GM23338 (cell line): ENCODE results near the gene CFI. TPM values are rescaled to one million over a fixed set of nuclear protein-coding genes. Genes with fewer than 3 reads are reported as not detected.

Source experiments
- ATAC-seq: fragments of 200-7000 bp; cut with Tn5 transposase; 3 replicates; pipeline ENCODE4 v1.9.1; 2020
- DNase-seq: peaks from one replicate; pipeline ENCODE4 v3.0.0-alpha.2; 2015; ENCODE audit warnings: low spot score
- H2AFZ ChIP-seq: fragments of 200-600 bp; sonication (generic); 2 replicates; pipeline ENCODE4 v1.8.0; 2016; ENCODE audit warnings: antibody characterized with exemption, mild to moderate bottlenecking, moderate library complexity
- H3F3A ChIP-seq: fragments of 200-600 bp; sonication (generic); replicated peaks from 2 replicates; pipeline ENCODE4 v1.8.0; 2017; ENCODE audit warnings: antibody characterized with exemption, mixed run types, low read depth
- H3K27ac ChIP-seq: fragments of 200-600 bp; sonication (generic); 2 replicates; pipeline ENCODE4 v1.6.1; 2016; ENCODE audit warnings: low read depth
- H3K27me3 ChIP-seq: fragments of 200-600 bp; sonication (generic); 2 replicates; pipeline ENCODE4 v1.8.0; 2016; ENCODE audit warnings: mild to moderate bottlenecking, mixed run types, moderate library complexity; ENCODE audit not compliant: insufficient read depth
- H3K36me3 ChIP-seq: fragments of 200-600 bp; sonication (generic); 2 replicates; pipeline ENCODE4 v1.8.0; 2016; ENCODE audit warnings: mild to moderate bottlenecking; ENCODE audit not compliant: insufficient read depth
- H3K4me1 ChIP-seq: fragments of 200-600 bp; sonication (generic); 2 replicates; pipeline ENCODE4 v1.8.0; 2016; ENCODE audit warnings: mild to moderate bottlenecking, moderate library complexity; ENCODE audit not compliant: insufficient read depth
- H3K4me2 ChIP-seq: fragments of 200-600 bp; sonication (generic); 2 replicates; pipeline ENCODE4 v1.7.1; 2017; ENCODE audit warnings: mixed run types
- H3K4me3 ChIP-seq: fragments of 200-600 bp; sonication (generic); 2 replicates; pipeline ENCODE4 v1.6.1; 2016; ENCODE audit warnings: mixed run types
- H3K79me2 ChIP-seq: fragments of 200-600 bp; sonication (generic); replicated peaks from 2 replicates; pipeline ENCODE4 v1.8.0; 2017; ENCODE audit warnings: mild to moderate bottlenecking; ENCODE audit not compliant: insufficient read depth
- H3K9me2 ChIP-seq: fragments of 200-600 bp; sonication (generic); 2 replicates; pipeline ENCODE4 v1.8.0; 2017; ENCODE audit not compliant: insufficient read depth
- H4K20me1 ChIP-seq: fragments of 200-600 bp; sonication (generic); replicated peaks from 2 replicates; pipeline ENCODE4 v1.8.0; 2017; ENCODE audit warnings: mild to moderate bottlenecking; ENCODE audit not compliant: insufficient read depth
- H3K27ac Mint-ChIP-seq: 2 replicates; pipeline ENCODE4 v1.8.0; 2020; ENCODE audit warnings: inconsistent platforms, mild to moderate bottlenecking, moderate library complexity, mixed read lengths
- H3K27me3 Mint-ChIP-seq: 3 replicates; pipeline ENCODE4 v1.8.0; 2022; ENCODE audit warnings: low read depth, mild to moderate bottlenecking, moderate library complexity, mixed read lengths, inconsistent platforms; ENCODE audit not compliant: insufficient read depth, poor library complexity
- H3K36me3 Mint-ChIP-seq: 3 replicates; pipeline ENCODE4 v1.8.0; 2021; ENCODE audit warnings: low read depth, mild to moderate bottlenecking, inconsistent platforms, moderate library complexity, mixed read lengths
- H3K4me1 Mint-ChIP-seq: 3 replicates; pipeline ENCODE4 v1.8.0; 2020; ENCODE audit warnings: mild to moderate bottlenecking, inconsistent platforms, mixed read lengths
- H3K4me3 Mint-ChIP-seq: 3 replicates; pipeline ENCODE4 v1.8.0; 2021; ENCODE audit warnings: moderate library complexity, mild to moderate bottlenecking, inconsistent platforms, mixed read lengths
- H3K9me3 Mint-ChIP-seq: 3 replicates; pipeline ENCODE4 v1.8.0; 2020; ENCODE audit warnings: moderate library complexity, mild to moderate bottlenecking, inconsistent platforms, mixed read lengths
- CREB1 ChIP-seq: fragments of 250-450 bp; sonication (Bioruptor Pico); IDR thresholded peaks from 2 replicates; pipeline ENCODE4 v1.5.0; 2020; ENCODE audit warnings: low read depth, mild to moderate bottlenecking, moderate library complexity
- EZH2 ChIP-seq: fragments of 200-600 bp; sonication (generic); IDR thresholded peaks from one replicate; pipeline ENCODE4 v1.8.0; 2017; ENCODE audit warnings: antibody characterized with exemption, mild to moderate bottlenecking, low read depth; ENCODE audit not compliant: unreplicated experiment
- EZH2phosphoT487 ChIP-seq: fragments of 200-600 bp; sonication (generic); IDR thresholded peaks from one replicate; pipeline ENCODE4 v1.8.1; 2018; ENCODE audit warnings: antibody characterized with exemption; ENCODE audit not compliant: unreplicated experiment
- JUNB ChIP-seq: IDR thresholded peaks from one replicate; pipeline ENCODE4 v1.6.1; 2016; ENCODE audit warnings: antibody characterized with exemption; ENCODE audit not compliant: unreplicated experiment
- NANOG ChIP-seq: IDR thresholded peaks from 2 replicates; pipeline ENCODE4 v1.6.1; 2016; ENCODE audit warnings: antibody characterized with exemption, borderline replicate concordance
- POLR2AphosphoS5 ChIP-seq: IDR thresholded peaks from 2 replicates; pipeline ENCODE4 v1.6.1; 2016; ENCODE audit warnings: antibody characterized with exemption, low read depth
- STAT1 ChIP-seq: IDR thresholded peaks from one replicate; pipeline ENCODE4 v1.6.1; 2016; ENCODE audit warnings: antibody characterized with exemption; ENCODE audit not compliant: unreplicated experiment
- ZNF114 ChIP-seq: fragments of 250-450 bp; sonication (Bioruptor Pico); IDR thresholded peaks from 2 replicates; pipeline ENCODE4 v1.5.0; 2020; ENCODE audit warnings: mild to moderate bottlenecking, moderate library complexity
- ZNF331 ChIP-seq: fragments of 250-450 bp; sonication (Bioruptor Pico); IDR thresholded peaks from 2 replicates; pipeline ENCODE4 v1.5.0; 2020; ENCODE audit warnings: low read depth, mild to moderate bottlenecking, moderate library complexity
- polyA plus RNA-seq: library from polyadenylated mRNA; unstranded; fragments of >200 nt; fragmentation: Nextera tagmentation; extraction: Ambion mirVana; gene quantifications from 2 replicates; pipeline ENCODE4 v1.2.1, GENCODE V29; 2016
- total RNA-seq: library from RNA; depleted of rRNA; stranded (reverse); fragments of >200 nt; shearing (Covaris generic); gene quantifications from 2 replicates; pipeline ENCODE4 v1.2.3, GENCODE V29; 2014
- TF ChIP-seq, protein P1 (sequence below): IDR thresholded peaks from 2 replicates; pipeline ENCODE4 v1.6.1; 2016; ENCODE audit warnings: antibody characterized with exemption
- TF ChIP-seq, protein P2 (sequence below), 2 experiments: fragments of 200-600 bp in 1 of 2; sonication (generic) in 1 of 2; conservative IDR thresholded peaks; 2 replicates each; pipeline versions ENCODE4 v1.5.1 to v1.6.1; 2016 to 2017; ENCODE audit warnings: antibody characterized with exemption in 2 of 2, low read depth in 2 of 2, mild to moderate bottlenecking in 2 of 2, moderate library complexity in 1 of 2
- TF ChIP-seq, protein P3 (sequence below): IDR thresholded peaks from one replicate; pipeline ENCODE4 v1.6.1; 2018; ENCODE audit warnings: antibody characterized with exemption; ENCODE audit not compliant: unreplicated experiment
- TF ChIP-seq, protein P4 (sequence below): fragments of 250-450 bp; sonication (Bioruptor Pico); IDR thresholded peaks from 2 replicates; pipeline ENCODE4 v1.5.0; 2020; ENCODE audit warnings: mild to moderate bottlenecking, moderate library complexity

Gene CFI
- total and polyA plus RNA-seq, 2 experiments from 2014 or later: not detected

DNA sequence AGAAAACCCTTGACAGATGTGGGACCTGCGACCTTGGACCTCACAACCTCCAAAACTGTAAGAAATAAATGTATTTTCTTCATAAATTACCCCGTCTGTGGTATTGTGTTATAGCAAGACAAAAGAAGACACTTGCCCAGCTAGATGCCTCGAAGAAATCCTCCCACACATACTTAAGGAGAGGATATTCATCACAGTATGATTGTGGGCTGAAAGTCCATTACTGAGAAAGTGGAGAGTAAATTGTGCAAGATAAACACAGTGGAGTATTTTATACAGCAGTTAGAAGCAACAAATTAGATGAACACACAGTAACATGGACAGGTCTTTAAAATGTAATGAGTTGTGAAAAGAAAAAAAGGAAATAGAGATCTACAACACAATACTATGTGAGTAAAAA is 46.1 kb downstream of the CFI start:
- H2AFZ ChIP-seq: no peak overlapping the region
- no peak overlapping the region for H3K4me2 ChIP-seq
- Mint-ChIP-seq H3K4me1 (peaks cover 5% of the 10 kb centered on the region), H3K4me3 (no peak overlapping the region), H3K36me3 (no peaks in the 10 kb centered on the region), H3K27ac (no peak overlapping the region), H3K9me3 (no peaks in the 10 kb centered on the region), H3K27me3 (peaks cover 3% of the 10 kb centered on the region)
- H3K79me2 ChIP-seq: no peaks in the 10 kb centered on the region
- no peak overlapping the region for H3K27ac ChIP-seq
- TF ChIP-seq CREB1 (CRISPR knock-in tag) (no peak), EZH2phosphoT487 (no peak), ZNF114 (no peak), NANOG (no peak), STAT1 (no peak), JUNB (no peak), POLR2AphosphoS5 (no peak), ZNF331 (no peak), EZH2 (no peak)
- TF ChIP-seq, protein P1, sequence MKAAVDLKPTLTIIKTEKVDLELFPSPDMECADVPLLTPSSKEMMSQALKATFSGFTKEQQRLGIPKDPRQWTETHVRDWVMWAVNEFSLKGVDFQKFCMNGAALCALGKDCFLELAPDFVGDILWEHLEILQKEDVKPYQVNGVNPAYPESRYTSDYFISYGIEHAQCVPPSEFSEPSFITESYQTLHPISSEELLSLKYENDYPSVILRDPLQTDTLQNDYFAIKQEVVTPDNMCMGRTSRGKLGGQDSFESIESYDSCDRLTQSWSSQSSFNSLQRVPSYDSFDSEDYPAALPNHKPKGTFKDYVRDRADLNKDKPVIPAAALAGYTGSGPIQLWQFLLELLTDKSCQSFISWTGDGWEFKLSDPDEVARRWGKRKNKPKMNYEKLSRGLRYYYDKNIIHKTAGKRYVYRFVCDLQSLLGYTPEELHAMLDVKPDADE: no peak
- TF ChIP-seq, protein P2, sequence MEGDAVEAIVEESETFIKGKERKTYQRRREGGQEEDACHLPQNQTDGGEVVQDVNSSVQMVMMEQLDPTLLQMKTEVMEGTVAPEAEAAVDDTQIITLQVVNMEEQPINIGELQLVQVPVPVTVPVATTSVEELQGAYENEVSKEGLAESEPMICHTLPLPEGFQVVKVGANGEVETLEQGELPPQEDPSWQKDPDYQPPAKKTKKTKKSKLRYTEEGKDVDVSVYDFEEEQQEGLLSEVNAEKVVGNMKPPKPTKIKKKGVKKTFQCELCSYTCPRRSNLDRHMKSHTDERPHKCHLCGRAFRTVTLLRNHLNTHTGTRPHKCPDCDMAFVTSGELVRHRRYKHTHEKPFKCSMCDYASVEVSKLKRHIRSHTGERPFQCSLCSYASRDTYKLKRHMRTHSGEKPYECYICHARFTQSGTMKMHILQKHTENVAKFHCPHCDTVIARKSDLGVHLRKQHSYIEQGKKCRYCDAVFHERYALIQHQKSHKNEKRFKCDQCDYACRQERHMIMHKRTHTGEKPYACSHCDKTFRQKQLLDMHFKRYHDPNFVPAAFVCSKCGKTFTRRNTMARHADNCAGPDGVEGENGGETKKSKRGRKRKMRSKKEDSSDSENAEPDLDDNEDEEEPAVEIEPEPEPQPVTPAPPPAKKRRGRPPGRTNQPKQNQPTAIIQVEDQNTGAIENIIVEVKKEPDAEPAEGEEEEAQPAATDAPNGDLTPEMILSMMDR (conservative IDR thresholded peaks at IDR 0.05; ENCODE audit: low read depth in 2 of 2): no peak
- TF ChIP-seq, protein P3, sequence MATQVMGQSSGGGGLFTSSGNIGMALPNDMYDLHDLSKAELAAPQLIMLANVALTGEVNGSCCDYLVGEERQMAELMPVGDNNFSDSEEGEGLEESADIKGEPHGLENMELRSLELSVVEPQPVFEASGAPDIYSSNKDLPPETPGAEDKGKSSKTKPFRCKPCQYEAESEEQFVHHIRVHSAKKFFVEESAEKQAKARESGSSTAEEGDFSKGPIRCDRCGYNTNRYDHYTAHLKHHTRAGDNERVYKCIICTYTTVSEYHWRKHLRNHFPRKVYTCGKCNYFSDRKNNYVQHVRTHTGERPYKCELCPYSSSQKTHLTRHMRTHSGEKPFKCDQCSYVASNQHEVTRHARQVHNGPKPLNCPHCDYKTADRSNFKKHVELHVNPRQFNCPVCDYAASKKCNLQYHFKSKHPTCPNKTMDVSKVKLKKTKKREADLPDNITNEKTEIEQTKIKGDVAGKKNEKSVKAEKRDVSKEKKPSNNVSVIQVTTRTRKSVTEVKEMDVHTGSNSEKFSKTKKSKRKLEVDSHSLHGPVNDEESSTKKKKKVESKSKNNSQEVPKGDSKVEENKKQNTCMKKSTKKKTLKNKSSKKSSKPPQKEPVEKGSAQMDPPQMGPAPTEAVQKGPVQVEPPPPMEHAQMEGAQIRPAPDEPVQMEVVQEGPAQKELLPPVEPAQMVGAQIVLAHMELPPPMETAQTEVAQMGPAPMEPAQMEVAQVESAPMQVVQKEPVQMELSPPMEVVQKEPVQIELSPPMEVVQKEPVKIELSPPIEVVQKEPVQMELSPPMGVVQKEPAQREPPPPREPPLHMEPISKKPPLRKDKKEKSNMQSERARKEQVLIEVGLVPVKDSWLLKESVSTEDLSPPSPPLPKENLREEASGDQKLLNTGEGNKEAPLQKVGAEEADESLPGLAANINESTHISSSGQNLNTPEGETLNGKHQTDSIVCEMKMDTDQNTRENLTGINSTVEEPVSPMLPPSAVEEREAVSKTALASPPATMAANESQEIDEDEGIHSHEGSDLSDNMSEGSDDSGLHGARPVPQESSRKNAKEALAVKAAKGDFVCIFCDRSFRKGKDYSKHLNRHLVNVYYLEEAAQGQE: no peak
- TF ChIP-seq, protein P4, sequence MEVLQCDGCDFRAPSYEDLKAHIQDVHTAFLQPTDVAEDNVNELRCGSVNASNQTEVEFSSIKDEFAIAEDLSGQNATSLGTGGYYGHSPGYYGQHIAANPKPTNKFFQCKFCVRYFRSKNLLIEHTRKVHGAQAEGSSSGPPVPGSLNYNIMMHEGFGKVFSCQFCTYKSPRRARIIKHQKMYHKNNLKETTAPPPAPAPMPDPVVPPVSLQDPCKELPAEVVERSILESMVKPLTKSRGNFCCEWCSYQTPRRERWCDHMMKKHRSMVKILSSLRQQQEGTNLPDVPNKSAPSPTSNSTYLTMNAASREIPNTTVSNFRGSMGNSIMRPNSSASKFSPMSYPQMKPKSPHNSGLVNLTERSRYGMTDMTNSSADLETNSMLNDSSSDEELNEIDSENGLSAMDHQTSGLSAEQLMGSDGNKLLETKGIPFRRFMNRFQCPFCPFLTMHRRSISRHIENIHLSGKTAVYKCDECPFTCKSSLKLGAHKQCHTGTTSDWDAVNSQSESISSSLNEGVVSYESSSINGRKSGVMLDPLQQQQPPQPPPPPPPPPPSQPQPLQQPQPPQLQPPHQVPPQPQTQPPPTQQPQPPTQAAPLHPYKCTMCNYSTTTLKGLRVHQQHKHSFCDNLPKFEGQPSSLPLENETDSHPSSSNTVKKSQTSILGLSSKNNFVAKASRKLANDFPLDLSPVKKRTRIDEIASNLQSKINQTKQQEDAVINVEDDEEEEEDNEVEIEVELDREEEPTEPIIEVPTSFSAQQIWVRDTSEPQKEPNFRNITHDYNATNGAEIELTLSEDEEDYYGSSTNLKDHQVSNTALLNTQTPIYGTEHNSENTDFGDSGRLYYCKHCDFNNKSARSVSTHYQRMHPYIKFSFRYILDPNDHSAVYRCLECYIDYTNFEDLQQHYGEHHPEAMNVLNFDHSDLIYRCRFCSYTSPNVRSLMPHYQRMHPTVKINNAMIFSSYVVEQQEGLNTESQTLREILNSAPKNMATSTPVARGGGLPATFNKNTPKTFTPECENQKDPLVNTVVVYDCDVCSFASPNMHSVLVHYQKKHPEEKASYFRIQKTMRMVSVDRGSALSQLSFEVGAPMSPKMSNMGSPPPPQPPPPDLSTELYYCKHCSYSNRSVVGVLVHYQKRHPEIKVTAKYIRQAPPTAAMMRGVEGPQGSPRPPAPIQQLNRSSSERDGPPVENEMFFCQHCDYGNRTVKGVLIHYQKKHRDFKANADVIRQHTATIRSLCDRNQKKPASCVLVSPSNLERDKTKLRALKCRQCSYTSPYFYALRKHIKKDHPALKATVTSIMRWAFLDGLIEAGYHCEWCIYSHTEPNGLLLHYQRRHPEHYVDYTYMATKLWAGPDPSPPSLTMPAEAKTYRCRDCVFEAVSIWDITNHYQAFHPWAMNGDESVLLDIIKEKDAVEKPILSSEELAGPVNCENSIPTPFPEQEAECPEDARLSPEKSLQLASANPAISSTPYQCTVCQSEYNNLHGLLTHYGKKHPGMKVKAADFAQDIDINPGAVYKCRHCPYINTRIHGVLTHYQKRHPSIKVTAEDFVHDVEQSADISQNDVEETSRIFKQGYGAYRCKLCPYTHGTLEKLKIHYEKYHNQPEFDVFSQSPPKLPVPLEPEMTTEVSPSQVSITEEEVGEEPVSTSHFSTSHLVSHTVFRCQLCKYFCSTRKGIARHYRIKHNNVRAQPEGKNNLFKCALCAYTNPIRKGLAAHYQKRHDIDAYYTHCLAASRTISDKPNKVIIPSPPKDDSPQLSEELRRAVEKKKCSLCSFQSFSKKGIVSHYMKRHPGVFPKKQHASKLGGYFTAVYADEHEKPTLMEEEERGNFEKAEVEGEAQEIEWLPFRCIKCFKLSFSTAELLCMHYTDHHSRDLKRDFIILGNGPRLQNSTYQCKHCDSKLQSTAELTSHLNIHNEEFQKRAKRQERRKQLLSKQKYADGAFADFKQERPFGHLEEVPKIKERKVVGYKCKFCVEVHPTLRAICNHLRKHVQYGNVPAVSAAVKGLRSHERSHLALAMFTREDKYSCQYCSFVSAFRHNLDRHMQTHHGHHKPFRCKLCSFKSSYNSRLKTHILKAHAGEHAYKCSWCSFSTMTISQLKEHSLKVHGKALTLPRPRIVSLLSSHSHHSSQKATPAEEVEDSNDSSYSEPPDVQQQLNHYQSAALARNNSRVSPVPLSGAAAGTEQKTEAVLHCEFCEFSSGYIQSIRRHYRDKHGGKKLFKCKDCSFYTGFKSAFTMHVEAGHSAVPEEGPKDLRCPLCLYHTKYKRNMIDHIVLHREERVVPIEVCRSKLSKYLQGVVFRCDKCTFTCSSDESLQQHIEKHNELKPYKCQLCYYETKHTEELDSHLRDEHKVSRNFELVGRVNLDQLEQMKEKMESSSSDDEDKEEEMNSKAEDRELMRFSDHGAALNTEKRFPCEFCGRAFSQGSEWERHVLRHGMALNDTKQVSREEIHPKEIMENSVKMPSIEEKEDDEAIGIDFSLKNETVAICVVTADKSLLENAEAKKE (CRISPR knock-in tag): no peak
- no peaks in the 10 kb centered on the region for H3K36me3 ChIP-seq
- no peak overlapping the region for H3K4me3 ChIP-seq
- ATAC-seq (no peak), DNase-seq (no peak)
- H3K9me2 ChIP-seq: no peaks in the 10 kb centered on the region; the same call in 1 of the 2 replicates
- no peaks in the 10 kb centered on the region for H3K27me3 ChIP-seq
- no peaks in the 10 kb centered on the region; the same call in 1 of the 2 replicates for H3K4me1 ChIP-seq
- H3F3A ChIP-seq: no peaks in the 10 kb centered on the region
- H4K20me1 ChIP-seq: no peaks in the 10 kb centered on the region
